Amniotic epithelial cell (primary cell): Measurements from ENCODE around the gene EIF5AL1.
"Not testable (repeated sequence)": the region's sequence is repeated elsewhere in the genome, so short reads cannot be mapped to it uniquely, and the experiment has no call there.

Source experiments
- DNase-seq: peaks from one replicate; pipeline ENCODE4 v3.0.0-alpha.2; 2010; ENCODE audit warnings: low read depth

Gene EIF5AL1

GRCh38 chr10:79509306-79509933 lies 2.9 kb upstream of the EIF5AL1 start:
- not testable (repeated sequence) for DNase-seq

DNA sequence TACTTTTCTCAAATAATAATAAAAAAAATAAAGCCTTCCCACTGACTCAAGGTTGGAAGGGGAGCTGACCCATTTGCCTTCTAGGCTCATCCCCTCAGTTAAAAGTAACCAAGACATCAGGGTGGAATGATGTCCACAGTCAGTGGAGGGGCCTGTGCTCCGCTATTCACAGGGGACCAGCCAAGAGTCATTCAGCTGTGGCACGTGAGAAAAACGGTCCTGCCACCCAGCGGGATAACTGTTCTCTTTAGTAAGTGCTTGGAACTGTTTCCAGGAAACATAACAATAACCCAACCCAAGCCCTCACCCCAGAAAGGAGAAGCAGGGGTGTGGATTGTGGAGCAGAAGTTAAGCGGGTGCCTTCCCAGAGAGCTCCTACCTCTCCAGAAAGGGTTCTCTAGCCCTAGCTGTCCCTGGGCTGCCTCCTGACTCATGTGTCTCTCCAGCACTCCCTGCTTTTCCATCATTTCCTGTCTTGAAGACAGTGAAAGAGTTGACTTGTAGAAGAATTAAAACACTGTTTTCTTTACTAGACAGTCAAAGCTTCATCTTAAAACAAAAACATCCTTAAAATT lies 2.3 kb upstream of the EIF5AL1 start:
- not testable (repeated sequence) for DNase-seq

- DNase-seq, result not testable (repeated sequence)
Observed at GRCh38 chr10:79516532-79517205, 4.3 kb downstream of the EIF5AL1 start.

- DNase-seq, result not testable (repeated sequence)
Observed at GRCh38 chr10:79517567-79517966, 5.2 kb downstream of the EIF5AL1 start.

GRCh38 chr10:79521751-79522150 lies 9.4 kb downstream of the EIF5AL1 start:
- not testable (repeated sequence) for DNase-seq

- not testable (repeated sequence) for DNase-seq
Observed at GRCh38 chr10:79522464-79522863, 10.1 kb downstream of the EIF5AL1 start.

DNA sequence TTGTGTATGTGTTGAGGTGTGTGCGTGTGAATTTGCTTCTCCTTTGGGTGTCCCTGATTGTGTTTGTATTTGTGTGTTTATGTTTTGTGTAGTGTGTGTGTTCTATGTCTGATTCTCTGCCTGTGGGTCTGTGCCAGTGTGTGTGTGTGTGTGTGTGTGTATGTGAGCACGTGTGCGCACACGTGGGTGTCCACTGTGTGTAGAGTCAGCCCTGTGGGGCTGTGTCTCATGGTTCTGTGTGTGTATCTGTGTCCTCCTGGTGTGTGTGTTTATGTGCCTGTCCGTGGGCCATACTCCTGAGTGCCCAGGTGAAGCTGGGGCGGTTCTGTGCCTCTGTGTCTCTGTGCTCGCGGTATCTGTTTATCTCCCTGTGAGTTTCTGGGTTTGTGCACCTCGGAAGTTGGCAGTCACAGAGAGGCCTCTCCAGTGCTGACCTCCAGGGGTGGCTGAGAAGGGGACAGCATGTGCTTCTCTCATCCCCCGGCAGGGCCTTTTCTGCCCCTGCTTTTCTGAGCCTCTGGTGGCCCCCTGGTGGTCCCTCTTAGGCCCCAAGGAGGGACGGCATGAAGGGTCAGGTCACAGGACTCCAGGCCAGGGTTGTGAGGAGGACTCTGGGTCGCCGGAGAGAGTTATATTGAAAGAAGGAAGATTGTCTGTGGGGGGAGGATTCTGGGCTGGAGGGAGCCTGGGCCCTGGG lies 11.0 kb downstream of the EIF5AL1 start:
- DNase-seq, result not testable (repeated sequence)

- not testable (repeated sequence) for DNase-seq
Observed at GRCh38 chr10:79525049-79525710, 12.8 kb downstream of the EIF5AL1 start.

- DNase-seq, result not testable (repeated sequence)
Observed at GRCh38 chr10:79528261-79528660, 15.9 kb downstream of the EIF5AL1 start.

- DNase-seq, result not testable (repeated sequence)
Observed at GRCh38 chr10:79533142-79533902, 21.0 kb downstream of the EIF5AL1 start.

- not testable (repeated sequence) for DNase-seq
Observed at GRCh38 chr10:79533903-79534175, 21.5 kb downstream of the EIF5AL1 start.

GRCh38 chr10:79538311-79538710 lies 26.0 kb downstream of the EIF5AL1 start:
- DNase-seq, result not testable (repeated sequence)

DNA sequence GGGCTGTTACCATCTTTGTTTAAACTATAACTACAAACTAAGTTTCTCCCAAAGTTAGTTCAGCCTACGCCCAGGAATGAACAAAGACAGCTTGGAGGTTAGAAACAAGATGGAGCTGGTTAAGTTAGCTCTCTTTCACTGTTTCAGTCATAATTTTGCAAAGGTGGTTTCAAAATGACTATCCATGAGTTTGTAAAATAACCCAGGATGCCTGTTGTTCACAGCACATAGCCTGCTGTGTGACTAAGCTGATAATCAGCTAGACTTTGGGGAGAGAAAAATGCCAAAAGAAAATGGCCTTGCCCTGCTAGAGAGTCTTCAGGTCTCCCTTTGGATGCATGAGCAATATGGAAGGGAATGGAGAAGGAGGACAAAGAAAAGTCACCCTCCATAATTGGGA lies 28.6 kb downstream of the EIF5AL1 start:
- not testable (repeated sequence) for DNase-seq

DNA sequence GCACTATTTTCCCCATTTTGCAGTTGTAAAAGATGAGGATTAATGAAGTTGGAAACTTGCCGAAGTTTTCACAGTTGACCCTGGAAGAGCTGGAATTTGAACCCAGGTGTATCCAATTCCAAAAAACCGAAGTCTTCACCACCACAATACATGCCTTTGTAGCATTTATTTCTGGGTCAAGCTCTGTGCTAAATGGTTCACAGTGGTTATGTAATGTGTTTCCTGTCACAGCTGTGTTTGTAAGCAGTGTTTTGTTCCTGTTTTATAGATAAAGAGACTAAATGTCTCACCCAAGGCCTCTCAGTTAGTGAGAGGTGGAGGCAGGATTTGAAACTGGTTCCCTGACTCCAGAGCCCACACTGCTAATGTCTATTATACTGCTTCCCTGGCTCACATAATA lies 30.3 kb downstream of the EIF5AL1 start:
- no peak for DNase-seq

- DNase-seq, result not testable (repeated sequence)
Observed at GRCh38 chr10:79544408-79544807, 32.1 kb downstream of the EIF5AL1 start.

DNA sequence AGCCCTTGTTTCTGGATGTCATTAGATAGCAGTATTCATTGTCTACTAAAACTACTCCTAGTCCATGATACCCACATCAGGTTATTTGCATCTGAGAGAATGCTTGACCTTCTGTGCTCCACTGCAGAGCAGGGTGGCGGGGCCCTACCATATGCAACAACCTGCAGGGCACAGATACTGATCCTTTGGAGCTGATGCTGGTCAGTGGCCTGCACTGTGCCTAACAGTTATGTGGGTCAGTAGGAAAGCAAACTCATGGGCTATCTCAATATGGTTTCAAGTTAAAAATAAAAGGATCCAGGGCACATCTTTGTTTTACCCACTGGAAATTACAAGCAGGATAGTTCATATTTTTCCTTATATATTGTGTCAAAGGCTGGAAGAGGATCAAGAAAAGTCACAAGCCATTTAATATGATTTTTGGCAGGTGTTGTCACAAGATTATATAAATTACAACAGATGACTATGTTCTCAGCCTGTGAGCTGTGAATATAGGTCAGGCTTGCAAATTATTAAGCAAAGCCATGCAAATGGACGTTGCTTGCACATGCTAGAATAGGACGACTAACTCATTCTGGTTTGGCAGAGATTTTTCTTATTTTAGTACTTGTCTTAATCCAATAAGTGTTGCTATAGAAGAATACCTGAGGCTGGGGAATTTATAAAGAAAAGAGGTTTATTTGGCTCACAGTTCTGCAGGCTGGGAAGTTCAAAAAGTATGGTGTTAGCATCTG lies 32.8 kb downstream of the EIF5AL1 start:
- not testable (repeated sequence) for DNase-seq

- not testable (repeated sequence) for DNase-seq
Observed at GRCh38 chr10:79547128-79547527, 34.8 kb downstream of the EIF5AL1 start.

DNA sequence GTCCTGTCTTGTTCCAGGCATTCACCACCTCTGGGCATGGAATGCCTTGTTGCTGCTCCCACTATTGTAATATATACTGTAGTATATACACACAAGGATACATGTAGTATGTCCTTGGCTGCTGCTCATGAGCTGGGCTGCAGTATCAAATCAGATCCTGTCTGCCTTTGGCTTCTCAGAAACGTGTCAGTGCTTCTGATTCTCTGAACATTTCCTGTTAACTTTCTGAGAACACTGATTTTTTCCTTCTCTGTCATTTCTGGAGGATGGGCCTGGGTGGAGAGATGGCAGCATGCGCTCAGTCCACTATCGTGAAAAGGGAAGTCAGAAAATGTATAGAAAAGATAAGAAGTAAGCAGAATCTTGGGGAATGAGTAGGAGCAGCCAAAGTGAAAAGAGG lies 35.6 kb downstream of the EIF5AL1 start:
- no peak for DNase-seq

- DNase-seq, result no peak
Observed at GRCh38 chr10:79552143-79552542, 39.8 kb downstream of the EIF5AL1 start.

DNA sequence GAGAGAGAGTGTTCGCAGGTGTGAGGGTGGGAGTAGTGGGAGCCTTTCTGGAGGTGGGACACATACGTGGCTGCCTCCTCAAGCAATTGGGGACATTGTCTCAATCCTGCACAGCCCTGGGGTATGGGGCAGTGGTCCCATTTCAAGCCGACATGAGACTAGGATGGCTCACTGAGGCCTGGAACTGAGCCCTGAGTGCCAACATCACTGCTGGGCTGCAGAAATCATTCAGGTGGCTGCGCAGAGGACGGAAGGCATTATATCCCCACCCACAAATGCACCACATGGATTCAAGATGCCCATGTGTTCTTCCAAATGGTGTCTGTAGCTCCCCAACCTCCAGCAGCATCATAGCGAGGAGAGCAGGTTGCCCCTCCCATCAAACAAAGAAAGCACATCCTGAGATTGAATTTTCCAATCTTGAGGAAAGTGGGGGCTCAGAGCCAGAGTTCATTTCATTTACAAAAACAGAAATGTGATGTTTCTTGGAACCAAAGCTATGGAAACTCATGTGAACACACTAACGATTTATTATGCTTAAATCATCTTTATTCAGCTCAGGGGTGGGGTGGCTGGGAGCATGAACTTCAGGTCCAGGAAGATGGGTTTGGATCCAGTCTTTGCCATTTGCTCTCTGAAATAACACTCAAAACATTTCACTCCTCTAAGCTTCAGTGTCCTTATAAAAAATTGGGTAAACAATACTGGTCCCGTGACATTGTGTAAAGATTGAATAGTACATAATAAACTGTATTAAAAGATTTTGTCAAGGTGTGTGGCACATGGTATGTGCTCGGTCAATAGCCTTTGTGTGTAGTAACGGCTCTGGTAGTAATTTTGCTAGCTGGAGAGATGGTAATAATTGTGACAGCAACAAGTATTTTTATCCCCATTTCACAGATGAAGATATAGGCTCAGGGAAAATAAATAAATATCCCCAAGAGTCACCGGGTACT lies 43.3 kb downstream of the EIF5AL1 start:
- DNase-seq, result no peak
